Right ventricle myocardium inferior (tissue), 1 donor: ENCODE results near the gene OR2T2. TPM values are rescaled to one million over a fixed set of nuclear protein-coding genes. Genes with fewer than 3 reads are reported as not detected.
"Not testable (repeated sequence)": the region's sequence is repeated elsewhere in the genome, so short reads cannot be mapped to it uniquely, and the experiment has no call there.

Source experiments
- ATAC-seq: fragments of 200-7000 bp; cut with Tn5 transposase; one replicate; pipeline ENCODE4 v1.9.1; 2020; ENCODE audit warnings: mild to moderate bottlenecking, moderate library complexity
- DNase-seq: peaks from one replicate; pipeline ENCODE4 v3.0.0; 2021; ENCODE audit errors: missing footprints
- intact Hi-C: fragments of 100-400 bp; cut with DNase I; formaldehyde crosslinking; loops from one replicate; pipeline ENCODE4 v1.11.0; 2022
- total RNA-seq: library from RNA; stranded (reverse); fragmentation: NEBNext Ultra II Directional; extraction: Animal tissue kit (Norgen Biotek cat#: 25700); gene quantifications from one replicate; pipeline ENCODE4 v1.2.1, GENCODE V29; 2021
- donor health status: DM: no; HTN: yes; CAD: no; lungs with severe emphysema.

The OR2T2 gene
- total RNA-seq, 1 donor from 2014 or later = not detected

DNA sequence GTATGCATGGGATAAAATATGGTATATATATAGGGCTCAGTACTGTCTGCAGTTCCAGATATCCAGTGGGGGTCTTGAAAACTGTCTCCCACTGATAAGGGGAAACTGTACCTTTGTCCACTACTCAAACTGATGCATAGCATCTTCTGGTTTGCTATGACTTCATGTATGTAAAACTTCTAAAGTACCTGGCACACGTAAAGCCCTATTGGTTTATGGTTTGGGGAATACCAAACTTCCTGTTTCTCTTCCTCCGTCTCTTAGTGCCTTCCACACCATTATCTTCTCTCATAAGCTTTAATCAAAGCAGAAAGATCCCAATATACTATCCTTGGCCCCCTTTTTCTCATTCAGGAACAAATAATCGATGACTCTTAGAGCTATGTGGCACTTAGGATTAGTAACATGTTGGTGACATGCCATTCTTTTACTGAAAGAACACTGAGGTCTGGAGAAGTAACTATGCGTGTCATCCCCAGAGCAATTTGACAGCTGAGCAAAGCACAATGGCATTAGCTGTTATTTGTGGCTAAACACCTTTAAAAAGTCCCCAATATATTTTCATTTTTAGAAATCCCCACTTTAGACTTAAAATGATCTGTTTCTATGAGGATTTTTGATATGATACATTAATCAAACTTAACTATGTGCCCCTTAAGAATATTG lies 3.1 kb downstream of the OR2T2 start:
- intact Hi-C loops, DNase-seq, ATAC-seq: not testable (repeated sequence)

GRCh38 chr1:248449821-248450465 lies 4.5 kb downstream of the OR2T2 start:
- DNase-seq, ATAC-seq, intact Hi-C loops: not testable (repeated sequence)

DNA sequence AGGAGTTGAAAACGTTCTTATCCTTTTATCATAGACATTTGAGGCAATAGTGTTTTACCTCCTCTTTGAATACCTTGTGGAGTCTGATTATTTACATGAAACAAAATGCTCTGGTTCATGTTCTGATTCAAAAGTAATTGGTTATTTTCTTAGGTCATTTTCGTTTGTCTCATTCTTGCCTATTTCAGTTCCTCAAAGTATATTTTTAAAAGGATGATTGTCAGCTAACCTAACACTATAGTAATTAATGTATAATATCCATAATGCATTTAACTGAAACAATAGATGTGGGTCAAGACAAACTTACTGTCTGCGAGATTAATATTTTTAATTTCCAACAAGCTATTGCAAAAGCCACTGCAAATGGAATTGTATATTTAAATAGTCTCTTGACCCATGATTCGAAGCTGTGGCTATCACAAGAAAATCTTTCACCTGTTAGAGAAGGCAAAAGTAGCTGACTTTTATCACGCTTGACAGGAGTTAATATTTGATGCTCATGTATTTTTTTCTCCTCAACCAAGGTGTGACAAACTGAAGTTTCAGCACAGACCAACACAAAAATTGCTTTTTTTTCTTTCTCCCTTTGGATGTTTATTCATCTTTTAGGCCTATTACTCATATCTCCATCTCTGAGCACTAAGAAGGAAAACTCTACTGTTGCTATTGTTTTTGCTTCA lies 5.2 kb downstream of the OR2T2 start:
- intact Hi-C loops, ATAC-seq, DNase-seq: not testable (repeated sequence)

- intact Hi-C loops, DNase-seq: not testable (repeated sequence)
These were observed 8.2 kb downstream of the OR2T2 start for GRCh38 chr1:248453619-248454018.

GRCh38 chr1:248455045-248455444 lies 9.6 kb downstream of the OR2T2 start:
- DNase-seq, intact Hi-C loops, ATAC-seq: not testable (repeated sequence)

More at GRCh38 chr1:248453619-248454018, 8.2 kb downstream of the OR2T2 start:
- ATAC-seq = not testable (repeated sequence)

DNA sequence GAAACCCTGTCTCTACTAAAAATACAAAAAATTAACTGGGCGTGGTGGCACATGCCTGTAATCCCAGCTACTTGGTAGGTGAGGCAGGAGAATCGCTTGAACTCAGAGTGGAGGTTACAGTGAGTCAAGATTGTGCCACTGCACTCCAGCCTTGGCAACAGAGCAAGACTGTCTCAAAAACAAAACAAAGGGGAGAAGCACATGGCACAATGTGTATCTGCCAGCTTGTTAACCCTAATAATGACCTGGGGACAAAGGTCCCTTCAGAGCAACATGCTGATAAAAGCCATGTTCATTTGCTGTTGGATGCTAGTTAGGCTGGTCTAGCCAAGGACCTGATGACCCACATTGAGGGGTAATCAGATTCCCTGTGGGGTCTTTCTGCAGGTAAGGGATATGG lies 11.2 kb downstream of the OR2T2 start:
- ATAC-seq, DNase-seq, intact Hi-C loops: not testable (repeated sequence)

- intact Hi-C loops, DNase-seq, ATAC-seq: not testable (repeated sequence)
These were observed 13.7 kb downstream of the OR2T2 start for GRCh38 chr1:248459117-248459516.

GRCh38 chr1:248471154-248471553 lies 25.7 kb downstream of the OR2T2 start:
- intact Hi-C loops = no loop called here
- ATAC-seq (no peak), DNase-seq (no peak)

- ATAC-seq, DNase-seq, intact Hi-C loops: not testable (repeated sequence)
These were observed 26.7 kb downstream of the OR2T2 start for GRCh38 chr1:248472111-248472510.

DNA sequence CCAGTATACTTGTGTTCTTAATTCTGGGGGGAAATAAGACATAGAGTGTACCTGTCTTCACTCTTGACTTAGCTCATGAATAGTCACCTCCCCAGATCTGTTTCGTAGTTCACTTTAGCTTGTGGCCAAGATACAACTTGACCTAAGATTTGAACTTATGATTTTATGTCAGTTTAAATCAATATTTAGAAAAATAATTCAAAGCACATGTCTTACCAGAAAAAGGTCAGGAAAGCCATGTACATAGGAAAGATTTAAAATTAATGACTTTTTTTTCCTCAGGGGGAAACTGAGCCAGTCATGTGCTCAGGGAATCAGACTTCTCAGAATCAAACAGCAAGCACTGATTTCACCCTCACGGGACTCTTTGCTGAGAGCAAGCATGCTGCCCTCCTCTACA lies 27.6 kb downstream of the OR2T2 start, which contains the start of gene OR2T3:
OR2T3 (plus strand) TSS at position 301 of the 400 bp plus-strand sequence; CDS start at position 301, 0 bp downstream.
- intact Hi-C loops, ATAC-seq, DNase-seq: not testable (repeated sequence)

DNA sequence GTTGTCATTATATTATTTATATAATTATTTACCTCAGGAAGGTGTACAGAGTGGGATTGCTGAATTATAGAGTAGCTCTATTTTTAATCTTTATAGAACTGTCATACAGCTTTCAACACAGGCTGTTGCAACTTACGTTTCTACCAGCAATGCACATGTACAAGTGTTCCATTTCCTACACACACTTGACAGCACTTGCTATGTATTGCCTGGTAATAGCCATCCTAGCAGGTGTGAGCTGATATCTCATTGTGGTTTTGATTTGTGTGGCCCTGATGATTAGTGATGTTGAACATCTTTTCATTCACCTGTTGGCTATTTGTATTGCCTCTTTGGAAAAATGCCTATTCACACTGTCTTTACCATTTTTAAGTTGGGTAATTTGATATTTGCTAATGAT lies 30.2 kb downstream of the OR2T2 start:
- DNase-seq, intact Hi-C loops, ATAC-seq: not testable (repeated sequence)

DNA sequence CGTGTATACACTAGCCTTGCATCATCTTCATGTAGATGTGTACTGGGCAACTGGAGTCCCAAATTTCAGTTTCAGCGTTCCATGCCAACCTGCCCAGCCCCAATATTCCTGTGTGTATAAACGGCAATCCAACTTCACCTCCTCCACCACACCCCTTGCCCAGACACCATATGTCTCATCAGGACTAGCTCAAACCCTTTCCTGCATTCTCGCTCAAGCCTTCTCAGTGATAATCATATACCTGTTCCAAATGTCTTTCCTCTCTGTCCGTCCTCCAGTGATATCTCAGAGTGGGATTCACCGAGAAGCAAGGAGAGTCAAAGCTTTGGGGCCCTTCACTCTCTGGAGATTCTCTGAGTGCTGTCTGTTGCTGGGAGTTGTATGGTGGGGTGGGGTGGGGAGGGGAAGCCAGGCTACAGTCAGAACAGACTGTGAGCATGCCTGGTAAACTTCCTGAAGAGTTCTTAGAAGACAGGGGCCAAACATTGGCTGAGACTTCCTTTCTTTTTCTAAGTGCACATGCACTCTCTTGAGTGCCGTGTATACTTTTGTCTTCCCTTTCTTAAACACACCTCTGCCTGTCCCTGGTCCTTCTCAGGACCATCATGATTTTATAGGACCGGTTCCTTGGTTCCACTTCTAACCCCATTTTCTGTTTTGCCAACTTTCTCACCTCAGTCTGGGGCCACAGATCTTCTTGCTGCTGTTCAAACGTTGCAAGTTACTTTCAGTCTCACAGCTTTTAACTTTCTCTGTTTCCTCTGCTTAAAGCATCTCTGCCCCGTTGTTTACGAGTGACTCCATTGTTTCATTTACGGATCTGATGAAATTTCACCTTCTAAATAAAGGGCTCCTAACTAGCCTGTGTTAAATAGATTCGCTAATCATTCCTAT lies 36.5 kb downstream of the OR2T2 start:
- intact Hi-C loops, DNase-seq: not testable (repeated sequence)
- peak; percentile 28 for ATAC-seq

DNA sequence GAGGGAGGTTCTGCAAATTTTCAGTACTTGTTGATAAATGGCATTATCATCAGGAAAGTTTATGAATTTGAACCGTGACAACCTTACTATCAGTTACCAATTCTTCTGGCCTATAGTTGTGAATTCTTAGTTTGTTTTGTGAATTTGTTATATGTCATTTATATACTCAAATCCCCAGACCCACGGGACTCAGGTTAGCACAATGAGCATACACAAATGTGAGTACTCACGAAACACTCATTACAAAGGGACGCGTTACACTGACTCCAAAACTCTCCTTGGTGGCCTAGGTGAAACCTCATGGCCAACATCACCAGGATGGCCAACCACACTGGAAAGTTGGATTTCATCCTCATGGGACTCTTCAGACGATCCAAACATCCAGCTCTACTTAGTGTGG lies 42.9 kb downstream of the OR2T2 start, which contains the start of gene OR2T5:
OR2T5 (plus strand) TSS at position 301 of the 400 bp plus-strand sequence; CDS start at position 301, 0 bp downstream.
- DNase-seq, intact Hi-C loops, ATAC-seq: not testable (repeated sequence)

- ATAC-seq, intact Hi-C loops, DNase-seq: not testable (repeated sequence)
These were observed 51.2 kb downstream of the OR2T2 start for GRCh38 chr1:248496661-248497060.

GRCh38 chr1:248500305-248501035 lies 55.0 kb downstream of the OR2T2 start:
- intact Hi-C loops, DNase-seq, ATAC-seq: not testable (repeated sequence)
